GM18861 (cell line): Measurements from ENCODE around the gene ABCA4.

Experiments
- ATAC-seq: cut with Tn5 transposase; IDR thresholded peaks from one replicate; pipeline ENCODE4 v1.9.1; 2021; ENCODE audit not compliant: unreplicated experiment

Gene ABCA4

GRCh38 chr1:94124538-94124937, 3.6 kb upstream of the ABCA4 start:
- no peak for ATAC-seq

- ATAC-seq = no peak
Observed at GRCh38 chr1:94122201-94122970, 1.4 kb upstream of the ABCA4 start.

GRCh38 chr1:94121411-94121821, 468 bp upstream of the ABCA4 start:
- no peak for ATAC-seq

- no peak for ATAC-seq
Observed at GRCh38 chr1:94120570-94120901, 412 bp downstream of the ABCA4 start.

- ATAC-seq = no peak
Observed at GRCh38 chr1:94119796-94120569, 965 bp downstream of the ABCA4 start.

- no peak for ATAC-seq
Observed at GRCh38 chr1:94119306-94119705, 1.6 kb downstream of the ABCA4 start.

- no peak for ATAC-seq
Observed at GRCh38 chr1:94118471-94118870, 2.5 kb downstream of the ABCA4 start.

GRCh38 chr1:94118013-94118412, 2.9 kb downstream of the ABCA4 start:
- no peak for ATAC-seq

GRCh38 chr1:94117259-94117851, 3.6 kb downstream of the ABCA4 start:
- ATAC-seq = no peak

GRCh38 chr1:94115900-94116436, 5.0 kb downstream of the ABCA4 start:
- ATAC-seq = no peak

GRCh38 chr1:94115254-94115899, 5.6 kb downstream of the ABCA4 start:
- no peak for ATAC-seq

- no peak for ATAC-seq
Observed at GRCh38 chr1:94113589-94114226, 7.2 kb downstream of the ABCA4 start.

GRCh38 chr1:94111879-94112278, 9.1 kb downstream of the ABCA4 start:
- no peak for ATAC-seq

- no peak for ATAC-seq
Observed at GRCh38 chr1:94110946-94111740, 9.8 kb downstream of the ABCA4 start.

GRCh38 chr1:94110021-94110761, 10.8 kb downstream of the ABCA4 start:
- ATAC-seq = no peak

GRCh38 chr1:94109478-94109877, 11.5 kb downstream of the ABCA4 start:
- no peak for ATAC-seq

GRCh38 chr1:94107141-94107540, 13.8 kb downstream of the ABCA4 start:
- no peak for ATAC-seq

GRCh38 chr1:94106716-94107115, 14.2 kb downstream of the ABCA4 start:
- no peak for ATAC-seq

- no peak for ATAC-seq
Observed at GRCh38 chr1:94105957-94106529, 14.9 kb downstream of the ABCA4 start.
